GM12878 (cell line): Measurements from ENCODE around the gene MTMR1. TPM values are rescaled to one million over a fixed set of nuclear protein-coding genes. Genes with fewer than 3 reads are reported as not detected.

Experiments used
- ATAC-seq: fragments of 200-7000 bp; cut with Tn5 transposase; 3 replicates; pipeline ENCODE4 v1.9.1; 2020; ENCODE audit warnings: mild to moderate bottlenecking, moderate library complexity
- BruUV-seq: library from RNA; stranded (reverse); fragments of 400-500 nt; replicated peaks from 2 replicates; lab custom pipeline; 2021; lab: Mats Ljungman, UMichigan
- CTCF ChIA-PET: fragments of 300-600 bp; sonication (Branson Sonifier 250); formaldehyde crosslinking; extraction: SDS; loops from one replicate; lab custom pipeline; 2021; ENCODE audit warnings: inconsistent platforms; lab: Yijun Ruan, JAX
- POLR2A ChIA-PET: fragments of 350-600 bp; formaldehyde crosslinking; extraction: SDS; loops from one replicate; lab custom pipeline; 2021; ENCODE audit warnings: inconsistent platforms; lab: Charles Lee
- RAD21 ChIA-PET: fragments of 300-600 bp; sonication (Branson Sonifier 250); formaldehyde crosslinking; loops from one replicate; lab custom pipeline; 2023; ENCODE audit warnings: antibody characterized with exemption; ENCODE audit not compliant: unreplicated experiment; lab: Charles Lee
- SMC1A ChIA-PET: fragments of 300-600 bp; sonication (Branson Sonifier 250); formaldehyde crosslinking; loops from one replicate; lab custom pipeline; 2023; ENCODE audit not compliant: unreplicated experiment, uncharacterized antibody; lab: Charles Lee
- DNase-seq: peaks from one replicate; pipeline ENCODE4 v3.0.0-alpha.2; 2011; ENCODE audit warnings: low read depth, low spot score
- FAIRE-seq: peaks from 3 replicates; lab custom pipeline; 2011; peaks lifted over from hg19 to GRCh38; lab: Jason Lieb, UNC
- H2AFZ ChIP-seq: 2 replicates; pipeline ENCODE4 v1.6.0; 2011; ENCODE audit warnings: low read depth, low read length, control low read depth; ENCODE audit not compliant: control insufficient read depth
- H3K27ac ChIP-seq: 2 replicates; pipeline ENCODE4 v1.5.1; 2011; ENCODE audit warnings: control low read depth; ENCODE audit not compliant: control insufficient read depth, insufficient read depth
- H3K27me3 ChIP-seq, 2 experiments: replicated peaks in 1 of 2; 2 replicates each; pipeline versions ENCODE4 v1.6.0 to v1.6.1; 2011; ENCODE audit warnings: low read length in 1 of 2; ENCODE audit not compliant: control insufficient read depth in 2 of 2, insufficient read depth in 2 of 2
- H3K36me3 ChIP-seq, 2 experiments: 2 replicates each; pipeline ENCODE4 v1.5.1; 2011; ENCODE audit warnings: low read length in 1 of 2; ENCODE audit not compliant: control insufficient read depth in 2 of 2, insufficient read depth in 2 of 2
- H3K4me1 ChIP-seq: 2 replicates; pipeline ENCODE4 v1.6.1; 2011; ENCODE audit warnings: mild to moderate bottlenecking, low read length, moderate library complexity, mixed read lengths; ENCODE audit not compliant: control insufficient read depth, insufficient read depth
- H3K4me2 ChIP-seq: 2 replicates; pipeline ENCODE4 v1.6.0; 2011; ENCODE audit warnings: control low read depth; ENCODE audit not compliant: control insufficient read depth, insufficient read depth
- H3K4me3 ChIP-seq: fragments of 200-600 bp; sonication (generic); 2 replicates; pipeline ENCODE4 v1.5.1; 2016
- H3K79me2 ChIP-seq: 2 replicates; pipeline ENCODE4 v1.6.0; 2011; ENCODE audit warnings: low read length; ENCODE audit not compliant: control insufficient read depth, insufficient read depth
- H3K9ac ChIP-seq: 2 replicates; pipeline ENCODE4 v1.8.0; 2011; ENCODE audit warnings: low read length, control low read depth, mixed read lengths; ENCODE audit not compliant: control insufficient read depth, insufficient read depth
- H3K9me3 ChIP-seq: replicated peaks from 3 replicates; pipeline ENCODE4 v1.5.1; 2011; ENCODE audit warnings: mild to moderate bottlenecking, low read length; ENCODE audit not compliant: control insufficient read depth, insufficient read depth
- H4K20me1 ChIP-seq: 2 replicates; pipeline ENCODE4 v1.6.0; 2011; ENCODE audit not compliant: control insufficient read depth, insufficient read depth
- ETV6 ChIP-seq, 2 experiments: fragments of 450-650 bp in 1 of 2; IDR thresholded peaks in 1 of 2; conservative IDR thresholded peaks in 1 of 2; 2 replicates each; pipeline ENCODE4 v1.6.1; 2014; ENCODE audit warnings: antibody characterized with exemption in 1 of 2, borderline replicate concordance in 1 of 2, low read depth in 1 of 2, mild to moderate bottlenecking in 1 of 2, moderate library complexity in 1 of 2
- HSF1 ChIP-seq: fragments of 150-350 bp; IDR thresholded peaks from 2 replicates; pipeline ENCODE4 v1.6.1; 2014; ENCODE audit warnings: mild to moderate bottlenecking, low read depth, low read length
- MXI1 ChIP-seq: fragments of 150-350 bp; IDR thresholded peaks from 2 replicates; pipeline ENCODE4 v1.6.1; 2011; ENCODE audit warnings: low read depth, mild to moderate bottlenecking, inconsistent platforms, low read length, improper control_type of control experiment
- WGBS: methylation state at CpG from one replicate; pipeline ENCODE4 v1.1.6; 2016; ENCODE audit warnings: low lambda C conversion rate; ENCODE audit not compliant: insufficient replicate concordance, insufficient coverage; ENCODE audit errors: missing lambda C conversion rate; 5-methylcytosine and 5-hydroxymethylcytosine counted together
- in situ Hi-C: fragments of 300-500 bp; cut with MboI; formaldehyde crosslinking; loops from 9 replicates; pipeline ENCODE4 v1.14.3; 2018; ENCODE audit warnings: mixed read lengths
- intact Hi-C: fragments of 100-400 bp; cut with micrococcal nuclease; formaldehyde crosslinking; loops from one replicate; pipeline ENCODE4 v1.14.2; 2022; ENCODE audit not compliant: unreplicated experiment
- polyA plus RNA-seq, 11 experiments: library from polyadenylated mRNA; depleted of rRNA in 4 of 11; unstranded in 6 of 11; stranded (reverse) in 5 of 11; fragments of >200 nt; fragmentation: Nextera tagmentation in 4 of 11; fragmentation: Illumina TruSeq in 1 of 11; extraction: Ambion mirVana in 4 of 11; extraction: Trizol in 1 of 11; gene quantifications; 1 replicate in 1 of 11; 2 replicates in 10 of 11; pipeline versions ENCODE4 v1.2.1 to v1.2.3, GENCODE V29; 2011 to 2016; ENCODE audit warnings: inconsistent platforms in 2 of 11, missing spikeins in 2 of 11, low read depth in 1 of 11
- total RNA-seq, 4 experiments: library from RNA; depleted of rRNA in 3 of 4; stranded (reverse); fragments of >200 nt in 3 of 4; fragmentation: Illumina TruSeq in 1 of 4; extraction: Trizol in 1 of 4; gene quantifications; 2 replicates each; pipeline versions ENCODE4 v1.2.1 to v1.2.3, GENCODE V29; 2013 to 2021
- TF ChIP-seq, protein P1 (sequence below): fragments of 450-650 bp; IDR thresholded peaks from 2 replicates; pipeline ENCODE4 v1.6.1; 2017; ENCODE audit warnings: low read depth, mild to moderate bottlenecking, moderate library complexity
- TF ChIP-seq, protein P2 (sequence below): fragments of 450-650 bp; conservative IDR thresholded peaks from 2 replicates; pipeline ENCODE4 v1.6.1; 2017; ENCODE audit warnings: mild to moderate bottlenecking, moderate library complexity

Gene MTMR1
- total and polyA plus RNA-seq, 10 of the 15 experiments (the other 5 are each of a cell fraction or from before 2014, with no cell fraction given), result 1.2 to 32.2 (median 22.9) TPM

- 59% methylated on average over 4 of the region's 4 CpGs for WGBS
- DNase-seq, result no peak
- no peak overlapping the region for H2AFZ ChIP-seq
- no peaks in the 10 kb centered on the region for H3K27me3 ChIP-seq
- in situ Hi-C loops, result no loop called here
- RAD21 ChIA-PET, result no interaction called here
- H4K20me1 ChIP-seq, result no peaks in the 10 kb centered on the region
- no peak for FAIRE-seq
- BruUV-seq, result no TSS peak
- H3K4me1 ChIP-seq, result no peaks in the 10 kb centered on the region
- no peak overlapping the region for H3K9ac ChIP-seq
- H3K27ac ChIP-seq, result no peak overlapping the region
- CTCF ChIA-PET, result interaction anchor here (0.6 to 2.0 kb wide), 3 partner anchors 9 to 117 kb away, joined by 3 to 6 read pairs (median 3); no protein-coding TSS in a partner anchor
- no peak for ATAC-seq
- intact Hi-C loops, result no loop called here
- no peaks in the 10 kb centered on the region for H3K79me2 ChIP-seq
- H3K9me3 ChIP-seq, result no peaks in the 10 kb centered on the region
- H3K36me3 ChIP-seq, result no peaks in the 10 kb centered on the region
- H3K4me2 ChIP-seq, result no peak overlapping the region
- POLR2A ChIA-PET, result no interaction called here
- TF ChIP-seq ETV6 (conservative IDR thresholded peaks at IDR 0.05 in 1 of 2, IDR thresholded peaks at IDR 0.05 in 1 of 2; ENCODE audit: borderline replicate concordance in 1 of 2, low read depth in 1 of 2) (no peak), MXI1 (no peak)
- TF ChIP-seq, protein P1, sequence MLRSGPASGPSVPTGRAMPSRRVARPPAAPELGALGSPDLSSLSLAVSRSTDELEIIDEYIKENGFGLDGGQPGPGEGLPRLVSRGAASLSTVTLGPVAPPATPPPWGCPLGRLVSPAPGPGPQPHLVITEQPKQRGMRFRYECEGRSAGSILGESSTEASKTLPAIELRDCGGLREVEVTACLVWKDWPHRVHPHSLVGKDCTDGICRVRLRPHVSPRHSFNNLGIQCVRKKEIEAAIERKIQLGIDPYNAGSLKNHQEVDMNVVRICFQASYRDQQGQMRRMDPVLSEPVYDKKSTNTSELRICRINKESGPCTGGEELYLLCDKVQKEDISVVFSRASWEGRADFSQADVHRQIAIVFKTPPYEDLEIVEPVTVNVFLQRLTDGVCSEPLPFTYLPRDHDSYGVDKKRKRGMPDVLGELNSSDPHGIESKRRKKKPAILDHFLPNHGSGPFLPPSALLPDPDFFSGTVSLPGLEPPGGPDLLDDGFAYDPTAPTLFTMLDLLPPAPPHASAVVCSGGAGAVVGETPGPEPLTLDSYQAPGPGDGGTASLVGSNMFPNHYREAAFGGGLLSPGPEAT, result no peak
- SMC1A ChIA-PET, result interaction anchor here (1.1 to 1.7 kb wide), 2 partner anchors 9 to 33 kb away, joined by 3 to 4 read pairs; no protein-coding TSS in a partner anchor
- no peak overlapping the region for H3K4me3 ChIP-seq
Observed at GRCh38 chrX:150644422-150644821, 48.8 kb upstream of the MTMR1 start.

GRCh38 chrX:150647331-150647730, 45.9 kb upstream of the MTMR1 start:
- 78% methylated on average over 5 of the region's 5 CpGs for WGBS
- Histone ChIP-seq H3K4me2 (no peak overlapping the region), H3K9me3 (no peaks in the 10 kb centered on the region), H3K27me3 (no peaks in the 10 kb centered on the region), H3K36me3 (no peaks in the 10 kb centered on the region; a peak in 1 of 4 replicates), H3K4me3 (no peak overlapping the region), H3K4me1 (no peaks in the 10 kb centered on the region), H4K20me1 (no peaks in the 10 kb centered on the region), H3K79me2 (no peaks in the 10 kb centered on the region), H3K9ac (no peak overlapping the region), H3K27ac (no peak overlapping the region), H2AFZ (no peak overlapping the region)
- POLR2A ChIA-PET, result no interaction called here
- no peak for TF ChIP-seq HSF1
- TF ChIP-seq, protein P2, sequence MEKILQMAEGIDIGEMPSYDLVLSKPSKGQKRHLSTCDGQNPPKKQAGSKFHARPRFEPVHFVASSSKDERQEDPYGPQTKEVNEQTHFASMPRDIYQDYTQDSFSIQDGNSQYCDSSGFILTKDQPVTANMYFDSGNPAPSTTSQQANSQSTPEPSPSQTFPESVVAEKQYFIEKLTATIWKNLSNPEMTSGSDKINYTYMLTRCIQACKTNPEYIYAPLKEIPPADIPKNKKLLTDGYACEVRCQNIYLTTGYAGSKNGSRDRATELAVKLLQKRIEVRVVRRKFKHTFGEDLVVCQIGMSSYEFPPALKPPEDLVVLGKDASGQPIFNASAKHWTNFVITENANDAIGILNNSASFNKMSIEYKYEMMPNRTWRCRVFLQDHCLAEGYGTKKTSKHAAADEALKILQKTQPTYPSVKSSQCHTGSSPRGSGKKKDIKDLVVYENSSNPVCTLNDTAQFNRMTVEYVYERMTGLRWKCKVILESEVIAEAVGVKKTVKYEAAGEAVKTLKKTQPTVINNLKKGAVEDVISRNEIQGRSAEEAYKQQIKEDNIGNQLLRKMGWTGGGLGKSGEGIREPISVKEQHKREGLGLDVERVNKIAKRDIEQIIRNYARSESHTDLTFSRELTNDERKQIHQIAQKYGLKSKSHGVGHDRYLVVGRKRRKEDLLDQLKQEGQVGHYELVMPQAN, result no peak
- DNase-seq (no peak), ATAC-seq (no peak), FAIRE-seq (no peak)
- RAD21 ChIA-PET, result no interaction called here
- intact Hi-C loops (no loop called here), in situ Hi-C loops (no loop called here)
- no TSS peak for BruUV-seq
- CTCF ChIA-PET, result interaction anchor here (1.7 kb wide), 1 partner anchor 69 kb away, joined by 6 read pairs; no protein-coding TSS in a partner anchor
- SMC1A ChIA-PET, result no interaction called here
